ENCODE data around the gene GPC3. TPM values are rescaled to one million over a fixed set of nuclear protein-coding genes. Genes with fewer than 3 reads are reported as not detected.

GPC3 gene
- total RNA-seq, 1 experiment from 2014 or later = 0.98 TPM

GRCh38 chrX:133533249-133533648 lies 452.1 kb downstream of the GPC3 start (continued):
- TF ChIP-seq CTCF (IDR thresholded peaks at IDR 0.05 in 2 of 3, conservative IDR thresholded peaks at IDR 0.05 in 1 of 3; ENCODE audit: borderline replicate concordance in 1 of 3, insufficient read depth in 1 of 3, low read depth in 2 of 3, low read length in 2 of 3) = no peak
- TF ChIP-seq POLR2A (IDR thresholded peaks at IDR 0.05; ENCODE audit: borderline replicate concordance, extremely low read depth, insufficient read depth, insufficient read length) = no peak
- no peak for TF ChIP-seq EZH2 (IDR thresholded peaks at IDR 0.05)
- TF ChIP-seq MAX (IDR thresholded peaks at IDR 0.05) = no peak

- no TSS peak for BruUV-seq (replicated peaks)
- RAD21 ChIA-PET (ENCODE audit: low non-redundant PET in 1 of 2, low total read pairs in 2 of 2, uncharacterized antibody in 2 of 2, unreplicated experiment in 2 of 2) = no interaction called here
- CTCF ChIA-PET = no interaction called here
Observed at GRCh38 chrX:133530960-133531359, 454.4 kb downstream of the GPC3 start.

More at GRCh38 chrX:133530960-133531359, 454.4 kb downstream of the GPC3 start:
- Histone ChIP-seq H3K36me3 (ENCODE audit: control insufficient read depth in 1 of 2, insufficient read depth in 2 of 2, low read length in 2 of 2) (no peaks in the 10 kb centered on the region), H3K27me3 (ENCODE audit: insufficient read depth, low read length) (no peaks in the 10 kb centered on the region), H3K27ac (ENCODE audit: low read depth, low read length) (no peak overlapping the region), H3K9me2 (ENCODE audit: insufficient read depth) (no peaks in the 10 kb centered on the region), H3K4me3 (replicated peaks in 1 of 2; ENCODE audit: low read depth in 1 of 2, low read length in 2 of 2) (no peak overlapping the region), H3K4me2 (ENCODE audit: low read length) (no peak overlapping the region), H3K9me3 (ENCODE audit: control insufficient read depth in 1 of 2, insufficient read depth in 1 of 2, low read depth in 1 of 2, low read length in 2 of 2) (no peaks in the 10 kb centered on the region), H4K20me1 (ENCODE audit: insufficient read depth) (no peaks in the 10 kb centered on the region), H3K79me2 (ENCODE audit: insufficient read depth, low read length) (no peaks in the 10 kb centered on the region), H3K9ac (ENCODE audit: low read length) (no peak overlapping the region), H2AFZ (ENCODE audit: low read depth, low read length, poor library complexity, severe bottlenecking) (no peak overlapping the region), H3K4me1 (ENCODE audit: control insufficient read depth in 1 of 2, insufficient read depth in 2 of 2, low read length in 2 of 2) (no peaks in the 10 kb centered on the region)
- intact Hi-C loops (cut with micrococcal nuclease) = no loop called here
- DNase-seq (ENCODE audit: low read depth, low spot score) (no peak), ATAC-seq (no peak)
- POLR2A ChIA-PET = no interaction called here
- TF ChIP-seq YY1 (IDR thresholded peaks at IDR 0.05; ENCODE audit: extremely low read depth, insufficient replicate concordance, low read depth, low read length) = no peak
- TF ChIP-seq CBX3 (IDR thresholded peaks at IDR 0.05; ENCODE audit: low read depth) = no peak
- no peak for TF ChIP-seq SIN3A (IDR thresholded peaks at IDR 0.05; ENCODE audit: low read depth)
- no peak for TF ChIP-seq POLR2A (IDR thresholded peaks at IDR 0.05; ENCODE audit: borderline replicate concordance, extremely low read depth, insufficient read depth, insufficient read length)
- no peak for TF ChIP-seq CEBPB (IDR thresholded peaks at IDR 0.05; ENCODE audit: low read depth)
- TF ChIP-seq EZH2phosphoT487 (IDR thresholded peaks at IDR 0.05; ENCODE audit: borderline replicate concordance) = no peak
- TF ChIP-seq SRF (IDR thresholded peaks at IDR 0.05; ENCODE audit: low read depth) = no peak
- TF ChIP-seq JUND (IDR thresholded peaks at IDR 0.05) = no peak
- no peak for TF ChIP-seq EZH2 (IDR thresholded peaks at IDR 0.05)
- no peak for TF ChIP-seq CTCF (IDR thresholded peaks at IDR 0.05 in 2 of 3, conservative IDR thresholded peaks at IDR 0.05 in 1 of 3; ENCODE audit: borderline replicate concordance in 1 of 3, insufficient read depth in 1 of 3, low read depth in 2 of 3, low read length in 2 of 3)
- no peak for TF ChIP-seq RAD21 (IDR thresholded peaks at IDR 0.05; ENCODE audit: low read depth)
- TF ChIP-seq ZNF274 (IDR thresholded peaks at IDR 0.05; ENCODE audit: low read depth, low read length) = no peak
- TF ChIP-seq ELF1 (IDR thresholded peaks at IDR 0.05; ENCODE audit: borderline replicate concordance, low read depth) = no peak
- TF ChIP-seq EGR1 (IDR thresholded peaks at IDR 0.05; ENCODE audit: low read depth) = no peak
- no peak for TF ChIP-seq TCF7L2 (IDR thresholded peaks at IDR 0.05; ENCODE audit: borderline replicate concordance, extremely low read depth, insufficient read depth, insufficient read length)
- no peak for TF ChIP-seq POLR2AphosphoS5 (IDR thresholded peaks at IDR 0.05; ENCODE audit: low read depth, low read length)
